AG04449 (cell line): Measurements from ENCODE around the gene CRACR2B.

Experiments
- CTCF ChIA-PET: fragments of 350-600 bp; formaldehyde crosslinking; extraction: SDS; loops from one replicate; lab custom pipeline; 2021; ENCODE audit warnings: antibody characterized with exemption; lab: Yijun Ruan, JAX
- POLR2A ChIA-PET: fragments of 400-600, 350-600 bp; formaldehyde crosslinking; extraction: SDS; loops from one replicate; lab custom pipeline; 2020; ENCODE audit warnings: antibody characterized with exemption, inconsistent platforms; lab: Yijun Ruan, JAX
- DNase-seq: peaks from one replicate; pipeline ENCODE4 v3.0.0-alpha.2; 2010; ENCODE audit warnings: low read depth, low spot score
- H3K4me3 ChIP-seq: 2 replicates; pipeline ENCODE4 v1.5.1; 2011; ENCODE audit warnings: low read depth, mild to moderate bottlenecking, control low read depth, low read length
- TF ChIP-seq, protein P1 (sequence below): IDR thresholded peaks from one replicate; pipeline ENCODE4 v1.5.1; 2011; ENCODE audit warnings: mild to moderate bottlenecking, moderate library complexity, low read length, control low read depth, inconsistent platforms; ENCODE audit not compliant: insufficient read depth; ENCODE audit errors: missing control alignments

The CRACR2B gene

DNA sequence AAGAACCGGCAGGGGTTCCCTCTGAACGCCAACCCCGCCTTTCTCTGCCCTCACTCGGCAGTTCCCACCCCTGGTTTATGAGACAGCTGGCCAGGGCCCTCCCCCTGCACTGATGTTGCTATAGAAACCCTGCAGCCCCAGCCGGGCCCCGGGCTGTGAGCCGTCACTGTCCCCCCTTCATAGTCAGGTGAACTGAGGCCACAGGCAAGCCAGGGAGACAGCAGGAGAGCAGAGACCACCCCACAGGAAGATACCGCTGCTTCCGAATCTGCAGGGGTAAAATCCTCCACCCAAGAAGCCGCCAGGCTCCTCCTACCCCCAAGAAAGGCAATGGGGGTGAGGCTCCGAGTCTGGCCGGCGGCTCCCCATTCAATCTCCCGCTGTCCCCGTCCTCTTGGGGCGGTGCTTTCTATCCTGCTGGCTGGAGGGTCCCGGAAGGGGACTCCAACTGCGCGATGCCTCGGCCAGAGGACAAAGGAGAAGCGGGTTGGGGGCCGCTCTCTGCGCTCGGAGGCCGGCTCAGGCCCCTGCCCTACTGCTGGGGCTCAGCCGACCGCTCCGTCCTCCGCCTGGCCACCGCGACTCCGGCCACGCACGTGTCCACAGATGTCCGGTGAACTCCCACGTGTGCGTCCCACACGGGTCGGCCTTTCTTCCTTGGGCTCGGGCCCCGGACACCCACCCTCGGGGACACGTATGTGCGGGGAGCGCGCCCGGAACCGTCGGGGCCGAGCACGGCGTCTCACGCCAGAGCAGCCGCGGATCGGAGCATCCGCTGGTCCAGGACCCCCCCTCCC, 30.2 kb upstream of the CRACR2B start:
- ChIA-PET CTCF (interaction anchor here (0.9 to 1.5 kb wide), 4 partner anchors 8 to 19 kb away, joined by 3 to 4 read pairs (median 3); no protein-coding TSS in a partner anchor), POLR2A (interaction anchor here (1.1 to 1.4 kb wide), 4 partner anchors 12 to 71 kb away, joined by 3 to 7 read pairs (median 5); partner anchors contain the start of genes PNPLA2 and RPLP2)
- peak; percentile 51 for DNase-seq
- TF ChIP-seq, protein P1, sequence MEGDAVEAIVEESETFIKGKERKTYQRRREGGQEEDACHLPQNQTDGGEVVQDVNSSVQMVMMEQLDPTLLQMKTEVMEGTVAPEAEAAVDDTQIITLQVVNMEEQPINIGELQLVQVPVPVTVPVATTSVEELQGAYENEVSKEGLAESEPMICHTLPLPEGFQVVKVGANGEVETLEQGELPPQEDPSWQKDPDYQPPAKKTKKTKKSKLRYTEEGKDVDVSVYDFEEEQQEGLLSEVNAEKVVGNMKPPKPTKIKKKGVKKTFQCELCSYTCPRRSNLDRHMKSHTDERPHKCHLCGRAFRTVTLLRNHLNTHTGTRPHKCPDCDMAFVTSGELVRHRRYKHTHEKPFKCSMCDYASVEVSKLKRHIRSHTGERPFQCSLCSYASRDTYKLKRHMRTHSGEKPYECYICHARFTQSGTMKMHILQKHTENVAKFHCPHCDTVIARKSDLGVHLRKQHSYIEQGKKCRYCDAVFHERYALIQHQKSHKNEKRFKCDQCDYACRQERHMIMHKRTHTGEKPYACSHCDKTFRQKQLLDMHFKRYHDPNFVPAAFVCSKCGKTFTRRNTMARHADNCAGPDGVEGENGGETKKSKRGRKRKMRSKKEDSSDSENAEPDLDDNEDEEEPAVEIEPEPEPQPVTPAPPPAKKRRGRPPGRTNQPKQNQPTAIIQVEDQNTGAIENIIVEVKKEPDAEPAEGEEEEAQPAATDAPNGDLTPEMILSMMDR = no peak
- peak overlapping the region; percentile 81 for H3K4me3 ChIP-seq

GRCh38 chr11:798093-798713, 29.5 kb upstream of the CRACR2B start, which contains the start of gene SLC25A22:
TSS of gene SLC25A22 (minus strand) at chr11:798281. CDS start at chr11:795006, 3,275 bp downstream.
- ChIA-PET POLR2A (interaction anchor here (1.3 kb wide), 1 partner anchor 21 kb away, joined by 6 read pairs; the partner anchor contains the start of gene PNPLA2), CTCF (interaction anchor here (0.7 to 1.7 kb wide), 10 partner anchors 8 to 136 kb away, joined by 3 to 6 read pairs (median 3); partner anchors contain the start of gene GATD1)
- H3K4me3 ChIP-seq = peak within 1 kb of the TSS; percentile 81
- TF ChIP-seq, protein P1 = peak; percentile 81
- no peak for DNase-seq

GRCh38 chr11:799641-800316, 27.9 kb upstream of the CRACR2B start:
- no peak for DNase-seq
- no peak overlapping the region for H3K4me3 ChIP-seq
- TF ChIP-seq, protein P1 = no peak
- CTCF ChIA-PET = interaction anchor here (0.9 to 1.7 kb wide), 3 partner anchors 16 to 138 kb away, joined by 4 to 6 read pairs (median 4); no protein-coding TSS in a partner anchor
- POLR2A ChIA-PET = no interaction called here

- H3K4me3 ChIP-seq = no peak overlapping the region
- ChIA-PET POLR2A (no interaction called here), CTCF (interaction anchor here (0.8 to 1.0 kb wide), 2 partner anchors 18 to 19 kb away, joined by 3 read pairs; partner anchors contain the start of gene PNPLA2)
- no peak for DNase-seq
- TF ChIP-seq, protein P1 = no peak
These were observed 27.2 kb upstream of the CRACR2B start for GRCh38 chr11:800473-800872.

GRCh38 chr11:801097-801780, 26.5 kb upstream of the CRACR2B start:
- TF ChIP-seq, protein P1 = no peak
- no peak overlapping the region for H3K4me3 ChIP-seq
- DNase-seq = no peak
- ChIA-PET CTCF (interaction anchor here (0.8 to 1.0 kb wide), 2 partner anchors 18 kb away, joined by 3 read pairs; partner anchors contain the start of gene PNPLA2), POLR2A (no interaction called here)
